ENCODE results near the gene MGLL.

DNA sequence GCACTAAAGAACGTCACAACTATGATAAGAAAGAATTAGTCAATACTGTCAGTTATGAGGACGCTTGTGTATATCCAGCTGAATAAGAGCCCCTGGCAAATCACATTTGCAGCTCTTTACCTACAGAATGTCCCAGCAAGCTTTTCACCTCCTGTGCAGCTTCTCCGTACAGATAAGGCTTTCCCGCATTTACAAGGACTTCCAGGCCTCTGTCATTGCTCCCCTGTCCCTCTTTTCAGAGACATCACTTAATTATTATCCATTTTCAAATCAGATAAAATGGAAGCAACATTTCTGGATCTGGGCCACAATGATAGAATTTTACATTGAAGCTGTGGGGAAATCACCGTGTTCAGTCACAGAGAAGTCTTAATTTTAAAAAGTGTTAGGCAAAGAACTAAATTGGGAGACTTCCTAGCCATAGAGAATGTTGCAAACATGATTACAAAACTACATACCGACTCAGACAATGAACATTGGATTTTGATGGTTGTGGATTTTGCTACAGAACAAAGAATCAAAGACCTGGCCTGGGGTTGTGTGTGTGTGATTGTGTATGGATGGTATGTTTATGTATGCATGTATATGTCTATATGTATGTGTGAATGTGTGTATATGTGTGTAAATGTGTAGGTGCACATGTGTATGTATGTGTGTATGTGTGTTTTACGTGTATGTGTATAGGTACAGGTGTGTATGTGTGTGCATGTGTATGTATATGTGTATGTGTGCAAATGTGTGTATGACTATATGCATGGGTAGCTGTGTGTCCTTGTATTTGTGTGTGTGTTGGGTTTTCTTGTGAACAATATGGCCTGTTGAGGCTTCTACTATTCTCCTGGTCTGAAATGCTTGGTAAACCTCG, 41.5 kb downstream of the MGLL start:
- TF ChIP-seq POLR2AphosphoS5 (IDR thresholded peaks at IDR 0.05; ENCODE audit: low read depth, low read length) (no peak), SIN3A (IDR thresholded peaks at IDR 0.05; ENCODE audit: borderline replicate concordance, insufficient read depth, low read depth, low read length) (no peak)
- TF ChIP-seq, protein P1, sequence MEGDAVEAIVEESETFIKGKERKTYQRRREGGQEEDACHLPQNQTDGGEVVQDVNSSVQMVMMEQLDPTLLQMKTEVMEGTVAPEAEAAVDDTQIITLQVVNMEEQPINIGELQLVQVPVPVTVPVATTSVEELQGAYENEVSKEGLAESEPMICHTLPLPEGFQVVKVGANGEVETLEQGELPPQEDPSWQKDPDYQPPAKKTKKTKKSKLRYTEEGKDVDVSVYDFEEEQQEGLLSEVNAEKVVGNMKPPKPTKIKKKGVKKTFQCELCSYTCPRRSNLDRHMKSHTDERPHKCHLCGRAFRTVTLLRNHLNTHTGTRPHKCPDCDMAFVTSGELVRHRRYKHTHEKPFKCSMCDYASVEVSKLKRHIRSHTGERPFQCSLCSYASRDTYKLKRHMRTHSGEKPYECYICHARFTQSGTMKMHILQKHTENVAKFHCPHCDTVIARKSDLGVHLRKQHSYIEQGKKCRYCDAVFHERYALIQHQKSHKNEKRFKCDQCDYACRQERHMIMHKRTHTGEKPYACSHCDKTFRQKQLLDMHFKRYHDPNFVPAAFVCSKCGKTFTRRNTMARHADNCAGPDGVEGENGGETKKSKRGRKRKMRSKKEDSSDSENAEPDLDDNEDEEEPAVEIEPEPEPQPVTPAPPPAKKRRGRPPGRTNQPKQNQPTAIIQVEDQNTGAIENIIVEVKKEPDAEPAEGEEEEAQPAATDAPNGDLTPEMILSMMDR (IDR thresholded peaks at IDR 0.05), result no peak
